Parathyroid adenoma (tissue), 2 donors: ENCODE measurements around the gene FAM181B.
"Not testable (repeated sequence)": the region's sequence is repeated elsewhere in the genome, so short reads cannot be mapped to it uniquely, and the experiment has no call there.

Experiments
- H2AFZ ChIP-seq: fragments of 300-600 bp; sonication (generic); one replicate; pipeline ENCODE4 v1.7.0; 2017; ENCODE audit warnings: antibody characterized with exemption, mild to moderate bottlenecking
- H3K27ac ChIP-seq: fragments of 300-600 bp; sonication (generic); one replicate; pipeline ENCODE4 v1.7.0; 2017
- H3K27me3 ChIP-seq: fragments of 300-600 bp; sonication (generic); one replicate; pipeline ENCODE4 v1.7.0; 2017; ENCODE audit warnings: low read length; ENCODE audit not compliant: control insufficient read depth, insufficient read depth
- H3K36me3 ChIP-seq: fragments of 300-600 bp; sonication (generic); one replicate; pipeline ENCODE4 v1.7.0; 2017; ENCODE audit warnings: low read length; ENCODE audit not compliant: control insufficient read depth, insufficient read depth
- H3K4me1 ChIP-seq: fragments of 300-600 bp; sonication (generic); one replicate; pipeline ENCODE4 v1.7.0; 2017; ENCODE audit warnings: control low read depth
- H3K4me2 ChIP-seq: fragments of 300-600 bp; sonication (generic); one replicate; pipeline ENCODE4 v1.7.0; 2017; ENCODE audit warnings: low read length
- H3K4me3 ChIP-seq: fragments of 300-600 bp; sonication (generic); one replicate; pipeline ENCODE4 v1.7.0; 2017; ENCODE audit warnings: low read depth, low read length
- H3K79me2 ChIP-seq: fragments of 300-600 bp; sonication (generic); one replicate; pipeline ENCODE4 v1.7.0; 2017; ENCODE audit warnings: control low read depth
- H3K9ac ChIP-seq: fragments of 300-600 bp; sonication (generic); one replicate; pipeline ENCODE4 v1.7.0; 2017; ENCODE audit warnings: mild to moderate bottlenecking
- H3K9me3 ChIP-seq: fragments of 300-600 bp; sonication (generic); one replicate; pipeline ENCODE4 v1.7.0; 2017; ENCODE audit warnings: low read length; ENCODE audit not compliant: control insufficient read depth
- TF ChIP-seq, protein P1 (sequence below): fragments of 300-600 bp; sonication (generic); IDR thresholded peaks from one replicate; pipeline ENCODE4 v1.7.0; 2017; ENCODE audit warnings: antibody characterized with exemption, mild to moderate bottlenecking
- donor health status: primary hyperparathyroidism.

The FAM181B gene

GRCh38 chr11:82698576-82699352 is 34.9 kb downstream of the FAM181B start:
- H3K27ac ChIP-seq, result no peak overlapping the region
- no peaks in the 10 kb centered on the region for H3K4me1 ChIP-seq
- no peak overlapping the region for H3K9ac ChIP-seq
- no peaks in the 10 kb centered on the region for H3K79me2 ChIP-seq
- no peaks in the 10 kb centered on the region for H3K9me3 ChIP-seq
- H3K4me3 ChIP-seq, result no peak overlapping the region
- H2AFZ ChIP-seq, result no peak overlapping the region
- H3K27me3 ChIP-seq, result no peaks in the 10 kb centered on the region
- no peak overlapping the region for H3K4me2 ChIP-seq
- TF ChIP-seq, protein P1, sequence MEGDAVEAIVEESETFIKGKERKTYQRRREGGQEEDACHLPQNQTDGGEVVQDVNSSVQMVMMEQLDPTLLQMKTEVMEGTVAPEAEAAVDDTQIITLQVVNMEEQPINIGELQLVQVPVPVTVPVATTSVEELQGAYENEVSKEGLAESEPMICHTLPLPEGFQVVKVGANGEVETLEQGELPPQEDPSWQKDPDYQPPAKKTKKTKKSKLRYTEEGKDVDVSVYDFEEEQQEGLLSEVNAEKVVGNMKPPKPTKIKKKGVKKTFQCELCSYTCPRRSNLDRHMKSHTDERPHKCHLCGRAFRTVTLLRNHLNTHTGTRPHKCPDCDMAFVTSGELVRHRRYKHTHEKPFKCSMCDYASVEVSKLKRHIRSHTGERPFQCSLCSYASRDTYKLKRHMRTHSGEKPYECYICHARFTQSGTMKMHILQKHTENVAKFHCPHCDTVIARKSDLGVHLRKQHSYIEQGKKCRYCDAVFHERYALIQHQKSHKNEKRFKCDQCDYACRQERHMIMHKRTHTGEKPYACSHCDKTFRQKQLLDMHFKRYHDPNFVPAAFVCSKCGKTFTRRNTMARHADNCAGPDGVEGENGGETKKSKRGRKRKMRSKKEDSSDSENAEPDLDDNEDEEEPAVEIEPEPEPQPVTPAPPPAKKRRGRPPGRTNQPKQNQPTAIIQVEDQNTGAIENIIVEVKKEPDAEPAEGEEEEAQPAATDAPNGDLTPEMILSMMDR, result no peak
- no peaks in the 10 kb centered on the region for H3K36me3 ChIP-seq

- no peaks in the 10 kb centered on the region for H3K79me2 ChIP-seq
- no peak overlapping the region for H3K9ac ChIP-seq
- H3K4me3 ChIP-seq, result no peak overlapping the region
- TF ChIP-seq, protein P1, result no peak
- no peak overlapping the region for H2AFZ ChIP-seq
- no peak overlapping the region for H3K4me2 ChIP-seq
- no peaks in the 10 kb centered on the region for H3K36me3 ChIP-seq
- no peaks in the 10 kb centered on the region for H3K27me3 ChIP-seq
- H3K4me1 ChIP-seq, result no peaks in the 10 kb centered on the region
- no peak overlapping the region for H3K27ac ChIP-seq
- H3K9me3 ChIP-seq, result no peaks in the 10 kb centered on the region
Measured at GRCh38 chr11:82692981-82693380, 40.7 kb downstream of the FAM181B start.

GRCh38 chr11:82689347-82689746 is 44.3 kb downstream of the FAM181B start:
- H3K27me3 ChIP-seq, H3K27ac ChIP-seq, H2AFZ ChIP-seq, H3K9me3 ChIP-seq, H3K4me1 ChIP-seq, H3K4me2 ChIP-seq, H3K36me3 ChIP-seq, H3K4me3 ChIP-seq, H3K9ac ChIP-seq, H3K79me2 ChIP-seq: not testable (repeated sequence)

DNA sequence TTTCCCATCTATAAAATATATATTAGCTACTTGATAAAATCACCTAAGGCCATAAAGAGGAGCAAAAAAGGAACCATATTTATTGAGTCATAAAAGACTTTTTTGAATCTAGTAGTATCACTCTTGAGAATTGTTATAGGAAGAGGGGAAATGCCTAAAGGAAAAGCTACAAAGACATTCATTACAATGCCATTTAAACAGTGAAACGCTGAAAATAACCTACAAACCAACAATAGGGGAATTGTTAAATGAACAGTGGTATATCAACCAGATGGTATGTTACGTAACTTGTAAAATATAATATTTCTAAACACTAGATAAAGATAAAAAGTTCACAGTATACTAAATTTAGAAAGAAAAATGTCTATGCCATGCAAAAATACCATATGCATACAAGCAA is 47.5 kb downstream of the FAM181B start:
- H3K4me3 ChIP-seq, result no peak overlapping the region
- H3K27me3 ChIP-seq, result no peaks in the 10 kb centered on the region
- H2AFZ ChIP-seq, result no peak overlapping the region
- no peak overlapping the region for H3K27ac ChIP-seq
- H3K9ac ChIP-seq, result no peak overlapping the region
- no peaks in the 10 kb centered on the region for H3K9me3 ChIP-seq
- H3K79me2 ChIP-seq, result no peaks in the 10 kb centered on the region
- H3K36me3 ChIP-seq, result no peaks in the 10 kb centered on the region
- H3K4me1 ChIP-seq, result no peaks in the 10 kb centered on the region
- TF ChIP-seq, protein P1, result no peak
- H3K4me2 ChIP-seq, result no peak overlapping the region

GRCh38 chr11:82683029-82683428 is 50.6 kb downstream of the FAM181B start:
- no peak overlapping the region for H3K4me2 ChIP-seq

More at GRCh38 chr11:82683029-82683428, 50.6 kb downstream of the FAM181B start:
- Histone ChIP-seq H3K9me3 (no peaks in the 10 kb centered on the region), H3K4me1 (no peaks in the 10 kb centered on the region), H3K79me2 (no peaks in the 10 kb centered on the region), H3K4me3 (no peak overlapping the region), H3K9ac (no peak overlapping the region), H3K36me3 (no peaks in the 10 kb centered on the region), H2AFZ (no peak overlapping the region), H3K27ac (no peak overlapping the region), H3K27me3 (no peaks in the 10 kb centered on the region)
- TF ChIP-seq, protein P1, result no peak
